H1 (cell line): Measurements from ENCODE around the gene BICD1. TPM values are rescaled to one million over a fixed set of nuclear protein-coding genes. Genes with fewer than 3 reads are reported as not detected.

Source experiments
- CREB1 ChIP-seq: IDR thresholded peaks from 2 replicates; pipeline ENCODE4 v1.6.1; 2012; ENCODE audit warnings: inconsistent platforms
- RBBP5 ChIP-seq: IDR thresholded peaks from 2 replicates; pipeline ENCODE4 v1.7.1; 2012; ENCODE audit warnings: low read depth, mild to moderate bottlenecking, inconsistent platforms, low read length, moderate library complexity, borderline replicate concordance
- SIRT6 ChIP-seq: IDR thresholded peaks from one replicate; pipeline ENCODE4 v1.7.1; 2012; ENCODE audit warnings: low read length, inconsistent platforms
- polyA plus RNA-seq, 7 experiments: library from polyadenylated mRNA; depleted of rRNA in 3 of 7; stranded (reverse) in 5 of 7; unstranded in 2 of 7; fragments of >200 nt in 5 of 7; fragments of 200-250 nt in 2 of 7; gene quantifications; 1 replicate in 5 of 7; 2 replicates in 1 of 7; 4 replicates in 1 of 7; pipeline versions ENCODE4 v1.2.1 to v1.2.3, GENCODE V29; 2011 to 2013; ENCODE audit warnings: missing spikeins in 2 of 7, mixed read lengths in 2 of 7
- total RNA-seq: library from RNA; stranded (reverse); fragmentation: NEBNext Ultra II Directional; extraction: Animal tissue kit (Norgen Biotek cat#: 25700); gene quantifications from 2 replicates; pipeline ENCODE4 v1.2.1, GENCODE V29; 2021
- TF ChIP-seq, protein P1 (sequence below): IDR thresholded peaks from 2 replicates; pipeline ENCODE4 v1.6.1; 2012; ENCODE audit warnings: low read length, inconsistent platforms

Gene BICD1
- total and polyA plus RNA-seq, 2 of the 8 experiments (the other 6 are each of a cell fraction or from before 2014, with no cell fraction given): 34.1 to 58.4 TPM

DNA sequence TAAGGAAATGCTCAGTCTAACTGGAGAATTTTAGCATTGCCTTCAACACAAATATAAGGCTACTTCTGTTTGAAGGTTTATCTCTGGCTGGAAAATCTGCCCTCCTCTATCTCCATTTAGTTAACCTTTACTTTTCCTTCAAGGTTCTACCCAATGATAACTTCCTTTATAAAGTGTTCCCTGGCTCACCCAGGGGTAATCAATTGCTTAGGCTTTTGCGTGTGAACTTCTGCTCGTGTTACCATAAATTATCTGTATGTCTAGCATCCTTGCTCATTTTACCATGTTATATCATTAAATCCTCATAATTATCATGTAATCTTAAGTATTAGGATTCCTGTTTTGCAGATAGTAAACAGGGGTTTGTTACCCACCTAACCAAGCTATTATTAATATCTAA, 178.4 kb downstream of the BICD1 start (continued):
- TF ChIP-seq, protein P1, sequence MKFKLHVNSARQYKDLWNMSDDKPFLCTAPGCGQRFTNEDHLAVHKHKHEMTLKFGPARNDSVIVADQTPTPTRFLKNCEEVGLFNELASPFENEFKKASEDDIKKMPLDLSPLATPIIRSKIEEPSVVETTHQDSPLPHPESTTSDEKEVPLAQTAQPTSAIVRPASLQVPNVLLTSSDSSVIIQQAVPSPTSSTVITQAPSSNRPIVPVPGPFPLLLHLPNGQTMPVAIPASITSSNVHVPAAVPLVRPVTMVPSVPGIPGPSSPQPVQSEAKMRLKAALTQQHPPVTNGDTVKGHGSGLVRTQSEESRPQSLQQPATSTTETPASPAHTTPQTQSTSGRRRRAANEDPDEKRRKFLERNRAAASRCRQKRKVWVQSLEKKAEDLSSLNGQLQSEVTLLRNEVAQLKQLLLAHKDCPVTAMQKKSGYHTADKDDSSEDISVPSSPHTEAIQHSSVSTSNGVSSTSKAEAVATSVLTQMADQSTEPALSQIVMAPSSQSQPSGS: no peak
- no peak for TF ChIP-seq SIRT6
- TF ChIP-seq RBBP5: no peak
- no peak for TF ChIP-seq CREB1
